ENCODE data around the gene SYT7. TPM values are rescaled to one million over a fixed set of nuclear protein-coding genes. Genes with fewer than 3 reads are reported as not detected.

SYT7 gene
- polyA plus RNA-seq, 1 experiment = 0.45 TPM

- Histone ChIP-seq H3K4me3 (ENCODE audit: low read depth, low read length) (no peak overlapping the region), H3K27me3 (ENCODE audit: control insufficient read depth, insufficient read depth, low read length) (peaks cover 14% of the 10 kb centered on the region), H3K27ac (ENCODE audit: low read depth, low read length) (peak overlapping the region; percentile 2), H3K9me3 (ENCODE audit: control insufficient read depth, insufficient read depth, low read length) (no peaks in the 10 kb centered on the region; the same call in 1 of the 2 replicates)
- no peak for DNase-seq (ENCODE audit: low read depth, low spot score)
- TF ChIP-seq CTCF (IDR thresholded peaks at IDR 0.05; ENCODE audit: low read depth, low read length) = no peak
- POLR2A ChIA-PET = no interaction called here
- CTCF ChIA-PET = interaction anchor here (1.2 kb wide), 1 partner anchor 45 kb away, joined by 5 read pairs; no protein-coding TSS in a partner anchor
These were observed 94.8 kb downstream of the SYT7 start for GRCh38 chr11:61486011-61486620.

GRCh38 chr11:61485080-61485479 is 95.8 kb downstream of the SYT7 start:
- no peak for TF ChIP-seq CTCF (IDR thresholded peaks at IDR 0.05; ENCODE audit: low read depth, low read length)
- peaks cover 14% of the 10 kb centered on the region for H3K27me3 ChIP-seq (ENCODE audit: control insufficient read depth, insufficient read depth, low read length)
- H3K4me3 ChIP-seq (ENCODE audit: low read depth, low read length) = no peak overlapping the region
- ChIA-PET POLR2A (no interaction called here), CTCF (interaction anchor here (2.1 kb wide), 1 partner anchor 32 kb away, joined by 23 read pairs; no protein-coding TSS in a partner anchor)
- no peak for DNase-seq (ENCODE audit: low read depth, low spot score)
- no peaks in the 10 kb centered on the region; the same call in 1 of the 2 replicates for H3K9me3 ChIP-seq (ENCODE audit: control insufficient read depth, insufficient read depth, low read length)
- H3K27ac ChIP-seq (ENCODE audit: low read depth, low read length) = no peak overlapping the region

- no peak for TF ChIP-seq CTCF (IDR thresholded peaks at IDR 0.05; ENCODE audit: low read depth, low read length)
- CTCF ChIA-PET = interaction anchor here (0.8 to 2.1 kb wide), 2 partner anchors 23 to 32 kb away, joined by 3 to 23 read pairs; no protein-coding TSS in a partner anchor
- no peak overlapping the region for H3K4me3 ChIP-seq (ENCODE audit: low read depth, low read length)
- H3K9me3 ChIP-seq (ENCODE audit: control insufficient read depth, insufficient read depth, low read length) = no peaks in the 10 kb centered on the region; the same call in 1 of the 2 replicates
- DNase-seq (ENCODE audit: low read depth, low spot score) = no peak
- POLR2A ChIA-PET = no interaction called here
- no peak overlapping the region for H3K27ac ChIP-seq (ENCODE audit: low read depth, low read length)
- peaks cover 14% of the 10 kb centered on the region for H3K27me3 ChIP-seq (ENCODE audit: control insufficient read depth, insufficient read depth, low read length)
These were observed 96.3 kb downstream of the SYT7 start for GRCh38 chr11:61484541-61484940.

DNA sequence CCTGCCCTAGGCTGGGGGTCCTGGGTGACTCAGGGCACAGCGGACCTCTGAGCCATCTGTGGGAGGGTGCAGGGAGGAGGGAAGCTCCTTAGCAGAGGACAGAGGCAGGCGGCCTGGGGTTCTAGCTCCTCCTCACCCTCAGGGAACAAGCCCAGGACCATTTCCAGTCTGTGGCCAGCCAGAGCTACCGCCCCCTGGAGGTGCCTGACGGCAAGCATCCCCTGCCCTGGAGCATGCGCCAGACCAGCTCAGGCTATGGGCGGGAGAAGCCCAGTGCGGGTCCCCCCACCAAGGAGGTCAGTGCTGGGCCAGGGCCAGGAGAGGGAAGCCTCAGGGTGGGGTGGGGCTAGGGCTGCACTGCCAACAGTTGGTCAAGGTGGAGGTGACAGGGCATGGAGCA is 98.4 kb downstream of the SYT7 start:
- TF ChIP-seq CTCF (IDR thresholded peaks at IDR 0.05; ENCODE audit: low read depth, low read length) = peak; percentile 66
- Histone ChIP-seq H3K4me3 (ENCODE audit: low read depth, low read length) (no peak overlapping the region), H3K9me3 (ENCODE audit: control insufficient read depth, insufficient read depth, low read length) (no peaks in the 10 kb centered on the region; the same call in 1 of the 2 replicates), H3K27me3 (ENCODE audit: control insufficient read depth, insufficient read depth, low read length) (peaks cover 20% of the 10 kb centered on the region), H3K27ac (ENCODE audit: low read depth, low read length) (no peak overlapping the region)
- POLR2A ChIA-PET = no interaction called here
- CTCF ChIA-PET = interaction anchor here (0.8 to 3.1 kb wide), 10 partner anchors 9 to 156 kb away, joined by 3 to 30 read pairs (median 5); partner anchors contain the start of gene LRRC10B
- no peak for DNase-seq (ENCODE audit: low read depth, low spot score)

GRCh38 chr11:61481806-61482205 is 99.1 kb downstream of the SYT7 start:
- POLR2A ChIA-PET = no interaction called here
- Histone ChIP-seq H3K9me3 (ENCODE audit: control insufficient read depth, insufficient read depth, low read length) (no peaks in the 10 kb centered on the region; the same call in 1 of the 2 replicates), H3K4me3 (ENCODE audit: low read depth, low read length) (no peak overlapping the region), H3K27me3 (ENCODE audit: control insufficient read depth, insufficient read depth, low read length) (peaks cover 20% of the 10 kb centered on the region), H3K27ac (ENCODE audit: low read depth, low read length) (no peak overlapping the region)
- CTCF ChIA-PET = interaction anchor here (0.8 to 3.1 kb wide), 10 partner anchors 8 to 157 kb away, joined by 3 to 30 read pairs (median 5); partner anchors contain the start of gene LRRC10B
- no peak for TF ChIP-seq CTCF (IDR thresholded peaks at IDR 0.05; ENCODE audit: low read depth, low read length)
- no peak for DNase-seq (ENCODE audit: low read depth, low spot score)

Data from AG04450 (cell line).